SKM-1 (cell line): ENCODE data around the gene SLC30A1.

ENCODE experiments used
- DNase-seq: peaks from one replicate; lab custom pipeline; 2025; ENCODE audit not compliant: unreplicated experiment; lab: John Stamatoyannopoulos, UW

SLC30A1 gene

GRCh38 chr1:211607754-211608473 is 29.0 kb upstream of the SLC30A1 start:
- no peak for DNase-seq

DNA sequence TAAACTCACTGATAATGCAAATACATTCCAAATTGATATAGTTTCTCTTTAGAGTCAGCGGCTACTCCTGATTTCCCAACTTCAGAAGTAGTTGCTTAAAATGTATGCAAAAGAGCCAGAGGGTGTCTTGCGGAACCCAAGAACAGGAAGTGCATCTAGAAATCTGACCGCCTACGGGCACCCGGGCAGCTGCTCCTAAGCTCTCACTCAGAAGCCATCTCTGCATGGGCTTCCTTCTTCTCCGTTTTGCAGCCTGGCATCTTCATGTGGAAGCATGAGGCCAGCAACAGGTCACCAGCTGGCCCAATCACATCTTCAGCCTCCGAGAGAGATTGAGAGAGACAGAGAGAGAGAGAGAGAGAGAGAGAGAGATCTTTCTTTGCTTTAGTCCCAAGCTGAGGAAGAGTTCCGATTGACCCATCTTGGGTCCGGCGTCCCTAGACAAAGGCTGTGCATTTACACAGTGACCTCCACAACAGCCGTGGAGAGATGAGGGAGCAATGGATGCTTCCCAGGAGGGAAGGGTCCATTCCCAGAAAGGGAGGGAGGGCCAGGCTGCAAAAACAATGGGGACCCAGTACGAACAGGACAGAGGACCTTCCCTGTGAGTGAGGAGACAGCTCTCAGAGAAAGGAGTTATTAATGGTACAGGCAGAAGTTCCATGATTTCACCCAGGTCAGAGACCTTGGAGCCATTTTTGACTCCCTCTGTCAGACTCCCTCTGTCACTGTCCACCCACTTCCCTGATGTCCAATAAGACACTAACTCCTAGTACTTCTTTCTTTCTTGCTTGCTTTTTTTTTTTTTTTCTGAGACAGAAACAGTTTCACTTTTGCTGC is 28.2 kb upstream of the SLC30A1 start:
- DNase-seq: peak; percentile 100

- DNase-seq: peak; percentile 86
Observed at GRCh38 chr1:211606332-211606913, 27.5 kb upstream of the SLC30A1 start.

GRCh38 chr1:211605603-211606331 is 26.8 kb upstream of the SLC30A1 start:
- no peak for DNase-seq

- no peak for DNase-seq
Observed at GRCh38 chr1:211605034-211605433, 26.1 kb upstream of the SLC30A1 start.

GRCh38 chr1:211604548-211604947 is 25.6 kb upstream of the SLC30A1 start:
- DNase-seq: no peak

GRCh38 chr1:211603713-211604112 is 24.8 kb upstream of the SLC30A1 start:
- DNase-seq: no peak

DNA sequence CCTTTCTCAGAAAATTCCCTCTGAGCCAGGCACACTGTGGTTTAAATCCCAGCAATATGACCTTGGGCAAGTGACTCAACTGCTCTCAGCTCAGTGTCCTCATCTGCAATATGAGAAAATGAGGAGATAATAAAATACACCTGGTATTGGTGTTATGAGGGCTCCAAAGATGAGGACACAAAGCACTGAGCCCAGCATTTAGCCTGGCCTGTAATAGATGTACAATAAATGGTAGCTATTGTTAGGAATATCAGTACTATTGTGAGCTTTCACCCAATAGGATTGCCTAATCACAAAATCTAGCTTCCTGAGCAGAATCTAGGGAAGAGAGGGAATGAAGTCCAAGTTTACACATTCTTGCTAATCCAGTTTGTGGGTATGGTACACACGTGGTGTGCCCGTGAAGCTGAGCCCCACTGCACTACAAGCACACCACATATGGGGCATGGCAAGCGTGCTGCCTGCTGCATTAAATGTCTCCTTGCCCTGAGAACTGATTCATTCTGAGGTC is 24.3 kb upstream of the SLC30A1 start:
- no peak for DNase-seq

- no peak for DNase-seq
Observed at GRCh38 chr1:211601982-211602670, 23.2 kb upstream of the SLC30A1 start.

DNA sequence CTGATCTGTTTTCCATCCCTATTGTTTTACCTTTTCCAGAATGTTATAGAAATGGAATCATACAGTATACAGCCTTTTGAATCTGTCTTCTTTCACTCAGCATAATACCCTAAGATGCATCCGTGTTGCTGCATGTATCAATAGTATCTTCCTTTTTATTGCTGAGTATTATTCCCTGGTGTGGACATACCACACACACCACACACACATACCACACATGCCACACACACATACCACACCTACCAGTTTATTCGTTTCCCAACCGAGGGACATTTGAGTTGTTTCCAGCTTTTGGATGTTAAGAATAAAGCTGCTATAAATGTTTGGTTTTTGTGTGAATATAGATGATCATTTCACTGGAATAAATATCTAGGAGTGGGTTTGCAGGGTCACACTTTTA is 22.2 kb upstream of the SLC30A1 start:
- DNase-seq: no peak

GRCh38 chr1:211599250-211599649 is 20.3 kb upstream of the SLC30A1 start:
- no peak for DNase-seq

DNA sequence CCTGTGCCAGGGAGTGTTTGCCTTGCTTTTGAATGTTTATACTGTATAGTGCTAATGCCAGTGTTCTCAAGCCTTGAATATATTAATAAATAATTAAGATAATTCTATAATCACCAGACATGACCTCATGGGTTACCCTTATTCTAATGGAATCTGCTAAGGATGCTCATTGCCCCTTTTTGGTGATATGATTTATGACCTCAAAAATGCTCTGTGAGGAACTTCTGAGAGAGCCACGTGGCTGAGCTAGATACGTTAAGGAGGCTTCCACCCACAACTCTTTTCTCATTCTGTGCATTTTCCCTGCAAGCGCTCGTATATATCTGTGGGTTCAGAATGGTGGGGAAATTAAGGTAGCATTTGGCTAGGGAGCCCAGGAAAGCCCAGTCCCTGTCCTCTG is 19.6 kb upstream of the SLC30A1 start:
- DNase-seq: no peak

DNA sequence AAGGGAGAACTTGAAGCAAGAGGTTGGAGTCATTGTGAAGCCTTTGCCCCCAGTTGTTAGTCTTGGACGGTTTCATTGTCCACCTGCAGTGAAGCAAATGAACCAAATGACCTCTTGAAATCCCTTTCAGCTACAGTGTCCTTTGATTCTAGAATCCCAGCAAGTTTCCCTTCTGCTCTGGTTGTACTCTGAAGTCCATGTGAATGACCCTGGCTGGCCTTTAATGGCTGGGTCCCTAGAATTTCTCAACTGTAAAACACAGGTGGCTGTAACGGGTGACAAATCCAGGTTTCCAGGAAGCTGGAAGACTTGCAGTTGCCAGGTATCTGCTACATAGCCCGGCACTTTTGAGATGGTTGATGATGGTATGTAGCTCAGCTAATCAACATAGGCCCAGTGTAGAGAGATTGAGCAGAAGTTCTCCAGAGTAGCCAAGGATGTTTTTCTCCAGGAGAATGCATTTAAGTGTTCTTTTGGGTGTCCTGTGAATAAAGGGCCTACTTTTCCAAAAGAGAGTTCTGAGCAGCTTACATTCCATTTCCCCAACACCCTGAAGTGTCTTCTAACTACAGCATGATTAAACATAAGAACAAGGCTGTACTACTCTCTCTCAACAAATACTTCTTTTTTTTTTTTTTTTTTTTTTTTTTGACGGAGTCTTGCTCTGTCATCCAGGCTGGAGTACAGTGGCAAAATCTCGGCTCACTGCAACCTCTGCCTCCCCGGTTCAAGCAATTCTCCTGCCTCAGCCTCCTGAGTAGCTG is 17.6 kb upstream of the SLC30A1 start:
- no peak for DNase-seq

DNA sequence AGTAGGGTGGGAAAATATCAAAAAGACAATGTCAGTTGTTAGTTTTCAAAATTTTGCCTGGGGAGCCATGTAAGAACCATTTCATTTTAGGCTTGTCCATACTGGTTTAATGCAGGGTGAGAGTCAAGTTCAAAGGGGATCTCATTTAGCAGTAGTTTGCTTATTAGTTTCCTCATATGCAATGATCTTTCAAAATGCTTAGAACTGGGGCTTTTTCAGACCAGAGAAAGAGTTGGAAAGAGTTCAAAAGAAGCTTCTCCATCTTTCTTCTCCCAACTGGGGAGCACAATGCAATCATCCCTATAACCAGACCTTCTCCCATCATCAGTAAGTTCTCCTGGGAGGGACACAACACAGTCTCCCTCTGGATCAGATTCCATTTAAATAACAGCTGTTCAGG is 16.5 kb upstream of the SLC30A1 start:
- no peak for DNase-seq

DNA sequence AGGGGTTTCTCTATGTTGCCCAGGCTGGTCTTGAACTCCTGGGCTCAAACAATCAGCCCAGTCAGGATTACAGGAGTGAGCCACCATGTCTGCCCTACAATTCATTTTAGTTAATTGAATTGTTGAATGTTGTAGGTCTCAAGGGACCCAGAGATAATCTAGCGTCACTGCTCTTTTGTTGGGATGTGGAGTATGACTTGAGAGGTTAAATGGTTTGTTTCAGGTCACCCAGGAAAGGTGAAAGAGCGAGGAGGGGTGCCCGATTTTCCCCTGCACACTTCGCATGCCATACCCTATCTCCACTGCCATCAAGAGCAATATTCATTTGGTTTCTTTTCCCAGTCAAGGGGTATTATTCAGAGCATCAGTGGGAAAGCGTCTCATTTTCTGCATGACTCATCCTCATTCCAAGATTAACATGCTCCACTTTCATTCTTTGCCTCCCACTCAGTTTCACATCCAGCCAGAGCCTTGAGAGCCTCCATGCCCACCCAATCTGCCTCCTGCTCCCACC is 13.1 kb upstream of the SLC30A1 start:
- DNase-seq: no peak

DNA sequence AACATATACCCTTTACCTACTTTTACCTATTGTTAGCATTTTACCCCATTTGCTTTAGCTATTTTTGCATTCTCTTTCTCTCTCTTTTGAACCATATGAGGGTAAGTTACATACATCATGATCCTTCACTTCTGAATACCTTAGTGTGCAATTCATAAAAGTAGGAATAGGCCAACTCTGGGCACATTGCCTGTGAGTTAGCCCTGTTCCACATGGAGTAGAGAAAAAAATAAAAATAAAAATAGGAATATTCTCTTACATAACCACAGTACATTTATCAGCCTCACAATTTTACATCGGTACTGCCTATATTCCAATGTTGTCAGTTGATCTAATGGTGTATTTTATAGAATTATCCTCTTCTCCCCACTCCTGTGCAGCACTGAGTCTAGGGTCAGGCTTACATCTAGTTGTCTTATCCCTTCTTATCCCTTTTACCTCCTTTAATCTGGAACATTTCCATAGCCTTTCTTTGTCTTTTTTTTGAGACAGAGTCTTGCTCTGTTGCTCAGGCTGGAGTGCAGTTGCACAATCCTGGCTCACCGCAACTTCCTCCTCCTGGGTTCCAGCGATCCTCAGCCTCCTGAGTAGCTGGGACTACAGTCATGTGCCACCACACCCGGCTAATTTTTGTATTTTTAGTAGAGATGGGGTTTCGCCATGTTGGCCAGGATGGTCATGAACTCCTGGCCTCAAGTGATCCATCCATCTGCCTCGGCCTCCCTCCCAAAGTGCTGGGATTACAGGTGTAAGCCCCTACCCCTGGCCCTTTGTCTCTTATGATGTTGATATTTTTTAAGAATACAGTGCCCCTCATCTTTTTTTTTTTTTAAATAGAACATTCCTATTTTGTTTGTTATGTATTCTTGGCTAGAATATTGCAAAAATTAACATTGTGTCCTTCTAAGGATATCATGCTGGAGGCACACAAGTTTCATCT is 11.1 kb upstream of the SLC30A1 start:
- DNase-seq: peak; percentile 67

GRCh38 chr1:211588711-211589110 is 9.8 kb upstream of the SLC30A1 start:
- no peak for DNase-seq

DNA sequence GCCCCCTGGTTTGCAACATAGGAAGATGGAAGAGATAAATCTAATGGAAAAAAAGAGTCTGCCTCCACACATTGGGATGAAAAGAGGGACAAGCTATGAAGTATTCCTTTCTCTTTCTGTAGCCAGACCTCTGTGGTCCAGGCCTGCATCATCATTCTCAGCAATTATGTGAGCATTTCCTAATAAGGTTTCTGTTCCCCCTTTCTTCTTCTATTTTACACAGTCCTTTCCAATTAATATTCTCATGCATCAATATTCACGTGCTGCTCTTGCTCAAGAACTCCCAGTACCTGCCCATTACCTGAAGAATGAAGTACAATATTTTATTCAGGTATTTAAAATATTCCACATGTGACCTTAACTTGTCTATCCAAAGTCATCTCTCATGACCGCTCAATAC is 8.2 kb upstream of the SLC30A1 start:
- DNase-seq: no peak

DNA sequence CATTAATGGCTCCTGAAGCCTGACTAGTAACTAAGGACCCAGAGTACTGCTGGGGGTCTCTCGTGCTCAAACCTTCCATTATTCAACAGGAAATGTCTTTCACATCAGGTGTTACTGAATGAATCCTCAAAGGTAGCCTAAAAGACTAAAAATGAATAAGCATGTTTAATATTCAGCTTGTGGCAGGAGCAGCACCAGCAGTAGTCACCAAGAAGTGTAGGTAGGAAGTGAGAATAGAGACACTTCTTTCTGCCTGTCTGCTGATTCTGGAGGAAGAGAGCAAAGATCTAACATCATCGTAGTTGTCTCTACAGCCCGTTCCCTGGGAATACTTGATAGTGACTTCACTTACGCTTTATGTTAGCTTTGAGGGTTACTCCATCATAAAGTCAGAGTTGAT is 7.6 kb upstream of the SLC30A1 start:
- DNase-seq: no peak
